SK-N-SH (cell line): ENCODE measurements around the gene RNF133. TPM values are rescaled to one million over a fixed set of nuclear protein-coding genes. Genes with fewer than 3 reads are reported as not detected.

Experiments used
- CTCF ChIA-PET: fragments of 300-600, 350-600 bp; formaldehyde crosslinking; extraction: SDS; loops from one replicate; lab custom pipeline; 2021; lab: Yijun Ruan, JAX
- POLR2A ChIA-PET: fragments of 350-600 bp; sonication (Branson Sonifier 250); formaldehyde crosslinking; extraction: SDS; loops from one replicate; lab custom pipeline; 2020; ENCODE audit warnings: antibody characterized with exemption, inconsistent platforms; lab: Yijun Ruan, JAX
- DNase-seq: peaks from one replicate; pipeline ENCODE4 v3.0.0; 2012
- H2AFZ ChIP-seq: fragments of 200-600 bp; sonication (generic); 2 replicates; pipeline ENCODE4 v1.8.1; 2016; ENCODE audit warnings: antibody characterized with exemption, mild to moderate bottlenecking, low read depth
- H3F3A ChIP-seq: fragments of 200-600 bp; sonication (generic); replicated peaks from 2 replicates; pipeline ENCODE3; 2016; ENCODE audit warnings: antibody characterized with exemption, mild to moderate bottlenecking; ENCODE audit not compliant: insufficient read depth
- H3K27ac ChIP-seq, 2 experiments: fragments of 200-500 bp in 1 of 2; fragments of 200-600 bp in 1 of 2; sonication (Bioruptor generic) in 1 of 2; sonication (generic), shearing (Covaris generic) in 1 of 2; 2 replicates each; pipeline versions ENCODE4 v1.5.1 to v1.6.1; 2014 to 2016; ENCODE audit warnings: low read depth in 2 of 2, inconsistent platforms in 1 of 2, low read length in 1 of 2, mild to moderate bottlenecking in 1 of 2, mixed read lengths in 1 of 2
- H3K27me3 ChIP-seq: fragments of 200-600 bp; sonication (generic), shearing (Covaris generic); 2 replicates; pipeline ENCODE4 v1.6.1; 2016; ENCODE audit warnings: mixed run types; ENCODE audit not compliant: insufficient read depth
- H3K36me3 ChIP-seq, 2 experiments: fragments of 200-500 bp in 1 of 2; fragments of 200-600 bp in 1 of 2; sonication (Bioruptor generic) in 1 of 2; sonication (generic) in 1 of 2; replicated peaks in 1 of 2; 2 replicates each; pipeline versions ENCODE3 to v1.5.1; 2014 to 2016; ENCODE audit warnings: low read length in 1 of 2, mild to moderate bottlenecking in 1 of 2; ENCODE audit not compliant: insufficient read depth in 2 of 2, control insufficient read depth in 1 of 2
- H3K4me1 ChIP-seq, 2 experiments: fragments of 200-500 bp in 1 of 2; fragments of 200-600 bp in 1 of 2; sonication (Bioruptor generic) in 1 of 2; sonication (generic), shearing (Covaris generic) in 1 of 2; 2 replicates each; pipeline versions ENCODE4 v1.5.1 to v1.6.1; 2014 to 2016; ENCODE audit warnings: low read depth in 1 of 2, low read length in 1 of 2, mixed run types in 1 of 2; ENCODE audit not compliant: insufficient read depth in 2 of 2, control insufficient read depth in 1 of 2
- H3K4me2 ChIP-seq: fragments of 200-600 bp; sonication (generic), shearing (Covaris generic); 2 replicates; pipeline ENCODE4 v1.6.1; 2017; ENCODE audit warnings: mixed run types
- H3K4me3 ChIP-seq, 2 experiments: fragments of 200-500 bp in 1 of 2; fragments of 200-600 bp in 1 of 2; sonication (Bioruptor generic) in 1 of 2; sonication (generic), shearing (Covaris generic) in 1 of 2; 2 replicates each; pipeline versions ENCODE4 v1.5.1 to v1.8.1; 2014 to 2016; ENCODE audit warnings: low read depth in 2 of 2, inconsistent platforms in 1 of 2, low read length in 1 of 2, mild to moderate bottlenecking in 1 of 2, mixed read lengths in 1 of 2, moderate library complexity in 1 of 2
- H3K79me2 ChIP-seq: fragments of 200-600 bp; sonication (generic); 2 replicates; pipeline ENCODE4 v1.8.1; 2017; ENCODE audit warnings: mild to moderate bottlenecking; ENCODE audit not compliant: insufficient read depth
- H3K9ac ChIP-seq: fragments of 200-600 bp; sonication (generic); 2 replicates; pipeline ENCODE4 v1.6.1; 2017; ENCODE audit warnings: mixed run types
- H3K9me2 ChIP-seq: fragments of 200-600 bp; sonication (generic); 2 replicates; pipeline ENCODE4 v1.6.1; 2017; ENCODE audit warnings: mixed run types
- H3K9me3 ChIP-seq: fragments of 200-600 bp; sonication (generic); 2 replicates; pipeline ENCODE4 v1.6.1; 2017; ENCODE audit warnings: mixed run types, mild to moderate bottlenecking, moderate library complexity
- H4K20me1 ChIP-seq: fragments of 200-600 bp; sonication (generic); 2 replicates; pipeline ENCODE4 v1.6.1; 2017; ENCODE audit warnings: mild to moderate bottlenecking, mixed run types; ENCODE audit not compliant: insufficient read depth
- CHD2 ChIP-seq: fragments of 150-350 bp; IDR thresholded peaks from 2 replicates; pipeline ENCODE4 v1.6.1; 2018; ENCODE audit warnings: low read length; ENCODE audit not compliant: partially characterized antibody
- CTCF ChIP-seq: fragments of 200-600 bp; sonication (generic); IDR thresholded peaks from 2 replicates; pipeline ENCODE4 v1.6.1; 2017; ENCODE audit warnings: antibody characterized with exemption, mild to moderate bottlenecking, moderate library complexity
- ELF1 ChIP-seq: IDR thresholded peaks from 2 replicates; pipeline ENCODE4 v1.4.0; 2012
- EZH2phosphoT487 ChIP-seq: fragments of 200-600 bp; sonication (generic); IDR thresholded peaks from 2 replicates; pipeline ENCODE4 v1.6.1; 2017; ENCODE audit warnings: low read depth, mixed run types, mild to moderate bottlenecking, antibody characterized with exemption, moderate library complexity, borderline replicate concordance
- FOXJ3 ChIP-seq: sonication (generic); formaldehyde crosslinking; IDR thresholded peaks from 2 replicates; pipeline ENCODE4 v1.5.1; 2020; ENCODE audit warnings: mild to moderate bottlenecking, missing genetic modification reagents
- FOXM1 ChIP-seq: IDR thresholded peaks from 2 replicates; pipeline ENCODE4 v1.4.0; 2012; ENCODE audit warnings: low read depth, mild to moderate bottlenecking
- GABPA ChIP-seq: IDR thresholded peaks from 2 replicates; pipeline ENCODE4 v1.4.0; 2012; ENCODE audit warnings: low read depth, mild to moderate bottlenecking
- GATA2 ChIP-seq: sonication (generic); formaldehyde crosslinking; IDR thresholded peaks from 2 replicates; pipeline ENCODE4 v1.5.0; 2020; ENCODE audit warnings: mild to moderate bottlenecking, missing genetic modification reagents
- IRF3 ChIP-seq: fragments of 150-350 bp; IDR thresholded peaks from 2 replicates; pipeline ENCODE4 v1.6.1; 2016; ENCODE audit warnings: mild to moderate bottlenecking, low read depth, low read length
- JUND ChIP-seq: IDR thresholded peaks from 2 replicates; pipeline ENCODE4 v1.4.0; 2012
- MXI1 ChIP-seq: IDR thresholded peaks from 2 replicates; pipeline ENCODE4 v1.6.1; 2012; ENCODE audit warnings: mild to moderate bottlenecking, low read depth, low read length, improper control_type of control experiment
- NFIC ChIP-seq: IDR thresholded peaks from 2 replicates; pipeline ENCODE4 v1.4.0; 2012; ENCODE audit warnings: borderline replicate concordance
- NRF1 ChIP-seq: IDR thresholded peaks from 2 replicates; pipeline ENCODE4 v1.6.1; 2012; ENCODE audit warnings: low read depth, mild to moderate bottlenecking, low read length
- SIN3A ChIP-seq: IDR thresholded peaks from 2 replicates; pipeline ENCODE4 v1.6.1; 2012; ENCODE audit warnings: low read depth, mild to moderate bottlenecking, low read length, moderate library complexity, borderline replicate concordance
- SMC3 ChIP-seq: IDR thresholded peaks from 2 replicates; pipeline ENCODE4 v1.6.1; 2012; ENCODE audit warnings: low read depth, low read length, improper control_type of control experiment
- TAF1 ChIP-seq: IDR thresholded peaks from 2 replicates; pipeline ENCODE4 v1.6.1; 2012; ENCODE audit warnings: low read depth, mild to moderate bottlenecking, low read length, moderate library complexity, borderline replicate concordance
- TCF12 ChIP-seq: IDR thresholded peaks from 2 replicates; pipeline ENCODE4 v1.4.0; 2012
- YY1 ChIP-seq: IDR thresholded peaks from 2 replicates; pipeline ENCODE4 v1.4.0; 2012; ENCODE audit warnings: low read depth, mild to moderate bottlenecking
- WGBS: methylation state at CpG from one replicate; pipeline ENCODE4 v1.1.6; 2017; ENCODE audit warnings: low lambda C conversion rate; 5-methylcytosine and 5-hydroxymethylcytosine counted together
- polyA plus RNA-seq, 3 experiments: library from polyadenylated mRNA; depleted of rRNA; stranded (reverse); fragments of >200 nt; gene quantifications; 2 replicates each; pipeline ENCODE4 v1.2.3, GENCODE V29; 2012
- TF ChIP-seq, protein P1 (sequence below): IDR thresholded peaks from 2 replicates; pipeline ENCODE4 v1.6.1; 2012; ENCODE audit warnings: mild to moderate bottlenecking, low read depth, low read length, moderate library complexity
- TF ChIP-seq, protein P2 (sequence below): fragments of 150-350 bp; IDR thresholded peaks from 2 replicates; pipeline ENCODE4 v1.6.1; 2017; ENCODE audit warnings: antibody characterized with exemption, low read length, low read depth, borderline replicate concordance

RNF133 gene
- polyA plus RNA-seq, 1 of the 3 experiments (the other 2 are of a cell fraction): 0.03 TPM

- Histone ChIP-seq H3K9me3 (no peaks in the 10 kb centered on the region), H3K4me1 (no peaks in the 10 kb centered on the region), H3K9ac (no peak overlapping the region), H3K27me3 (peaks cover 12% of the 10 kb centered on the region; the same call in 1 of the 2 replicates), H3K27ac (no peak overlapping the region), H3K9me2 (no peaks in the 10 kb centered on the region), H3K36me3 (no peaks in the 10 kb centered on the region), H3K79me2 (no peaks in the 10 kb centered on the region), H4K20me1 (no peaks in the 10 kb centered on the region), H3K4me3 (no peak overlapping the region), H3F3A (no peaks in the 10 kb centered on the region), H2AFZ (no peak overlapping the region), H3K4me2 (peak overlapping the region; percentile 32; the same call in 1 of the 2 replicates)
- no peak for DNase-seq
- 29% methylated on average over 16 of the region's 21 CpGs for WGBS
- TF ChIP-seq NFIC: no peak
- TF ChIP-seq FOXM1: no peak
- no peak for TF ChIP-seq YY1
- TF ChIP-seq EZH2phosphoT487: no peak
- ChIA-PET CTCF (no interaction called here), POLR2A (no interaction called here)
Measured at GRCh38 chr7:122673951-122674350, 25.0 kb downstream of the RNF133 start.

- POLR2A ChIA-PET: no interaction called here
- Histone ChIP-seq H3K9ac (no peak overlapping the region), H2AFZ (no peak overlapping the region), H3K4me1 (no peaks in the 10 kb centered on the region), H3K79me2 (no peaks in the 10 kb centered on the region), H3K36me3 (no peaks in the 10 kb centered on the region), H3K4me2 (no peak overlapping the region), H3F3A (no peaks in the 10 kb centered on the region), H3K9me2 (no peaks in the 10 kb centered on the region), H3K27me3 (peaks cover 12% of the 10 kb centered on the region; the same call in 1 of the 2 replicates), H4K20me1 (no peaks in the 10 kb centered on the region), H3K4me3 (no peak overlapping the region), H3K27ac (no peak overlapping the region), H3K9me3 (no peaks in the 10 kb centered on the region)
- TF ChIP-seq CHD2: no peak
- TF ChIP-seq JUND: no peak
- TF ChIP-seq, protein P1, sequence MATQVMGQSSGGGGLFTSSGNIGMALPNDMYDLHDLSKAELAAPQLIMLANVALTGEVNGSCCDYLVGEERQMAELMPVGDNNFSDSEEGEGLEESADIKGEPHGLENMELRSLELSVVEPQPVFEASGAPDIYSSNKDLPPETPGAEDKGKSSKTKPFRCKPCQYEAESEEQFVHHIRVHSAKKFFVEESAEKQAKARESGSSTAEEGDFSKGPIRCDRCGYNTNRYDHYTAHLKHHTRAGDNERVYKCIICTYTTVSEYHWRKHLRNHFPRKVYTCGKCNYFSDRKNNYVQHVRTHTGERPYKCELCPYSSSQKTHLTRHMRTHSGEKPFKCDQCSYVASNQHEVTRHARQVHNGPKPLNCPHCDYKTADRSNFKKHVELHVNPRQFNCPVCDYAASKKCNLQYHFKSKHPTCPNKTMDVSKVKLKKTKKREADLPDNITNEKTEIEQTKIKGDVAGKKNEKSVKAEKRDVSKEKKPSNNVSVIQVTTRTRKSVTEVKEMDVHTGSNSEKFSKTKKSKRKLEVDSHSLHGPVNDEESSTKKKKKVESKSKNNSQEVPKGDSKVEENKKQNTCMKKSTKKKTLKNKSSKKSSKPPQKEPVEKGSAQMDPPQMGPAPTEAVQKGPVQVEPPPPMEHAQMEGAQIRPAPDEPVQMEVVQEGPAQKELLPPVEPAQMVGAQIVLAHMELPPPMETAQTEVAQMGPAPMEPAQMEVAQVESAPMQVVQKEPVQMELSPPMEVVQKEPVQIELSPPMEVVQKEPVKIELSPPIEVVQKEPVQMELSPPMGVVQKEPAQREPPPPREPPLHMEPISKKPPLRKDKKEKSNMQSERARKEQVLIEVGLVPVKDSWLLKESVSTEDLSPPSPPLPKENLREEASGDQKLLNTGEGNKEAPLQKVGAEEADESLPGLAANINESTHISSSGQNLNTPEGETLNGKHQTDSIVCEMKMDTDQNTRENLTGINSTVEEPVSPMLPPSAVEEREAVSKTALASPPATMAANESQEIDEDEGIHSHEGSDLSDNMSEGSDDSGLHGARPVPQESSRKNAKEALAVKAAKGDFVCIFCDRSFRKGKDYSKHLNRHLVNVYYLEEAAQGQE: no peak
- TF ChIP-seq, protein P2, sequence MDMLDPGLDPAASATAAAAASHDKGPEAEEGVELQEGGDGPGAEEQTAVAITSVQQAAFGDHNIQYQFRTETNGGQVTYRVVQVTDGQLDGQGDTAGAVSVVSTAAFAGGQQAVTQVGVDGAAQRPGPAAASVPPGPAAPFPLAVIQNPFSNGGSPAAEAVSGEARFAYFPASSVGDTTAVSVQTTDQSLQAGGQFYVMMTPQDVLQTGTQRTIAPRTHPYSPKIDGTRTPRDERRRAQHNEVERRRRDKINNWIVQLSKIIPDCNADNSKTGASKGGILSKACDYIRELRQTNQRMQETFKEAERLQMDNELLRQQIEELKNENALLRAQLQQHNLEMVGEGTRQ: no peak
- TF ChIP-seq SMC3: no peak
- no peak for TF ChIP-seq TAF1
- TF ChIP-seq IRF3: no peak
- TF ChIP-seq SIN3A: no peak
- TF ChIP-seq GABPA: no peak
- no peak for TF ChIP-seq NFIC
- TF ChIP-seq YY1: no peak
- no peak for TF ChIP-seq FOXJ3
- TF ChIP-seq FOXM1: no peak
- TF ChIP-seq NRF1: no peak
- no peak for TF ChIP-seq MXI1
- no peak for TF ChIP-seq GATA2 (CRISPR knock-in tag)
- no peak for TF ChIP-seq CTCF
- no peak for TF ChIP-seq ELF1
- no peak for TF ChIP-seq TCF12
- CTCF ChIA-PET: no interaction called here
- whole genome bisulfite sequencing: 10% methylated on average over 8 of the region's 8 CpGs
- DNase-seq: no peak
Measured at GRCh38 chr7:122672536-122672935, 26.4 kb downstream of the RNF133 start.
